ENCODE results near the gene KPNB1. TPM values are rescaled to one million over a fixed set of nuclear protein-coding genes. Genes with fewer than 3 reads are reported as not detected.

Gene KPNB1
- total and polyA plus RNA-seq, 2 experiments from 2014 or later, result 59.5 to 423 TPM

GRCh38 chr17:47620503-47621245, 29.0 kb upstream of the KPNB1 start:
- Histone ChIP-seq H3K27me3 (replicated peaks; ENCODE audit: insufficient read depth) (no peaks in the 10 kb centered on the region), H3K4me3 (peak overlapping the region; percentile 51), H3K36me3 (ENCODE audit: low read depth) (peaks cover 31% of the 10 kb centered on the region), H2AFZ (no peak overlapping the region), H3K9me2 (ENCODE audit: insufficient read depth) (no peaks in the 10 kb centered on the region), H3K4me2 (ENCODE audit: unreplicated experiment) (peak overlapping the region; percentile 70), H3K4me1 (ENCODE audit: insufficient read depth) (peaks cover 36% of the 10 kb centered on the region), H3F3A (ENCODE audit: insufficient read depth) (peaks cover 55% of the 10 kb centered on the region), H4K20me1 (ENCODE audit: insufficient read depth) (no peaks in the 10 kb centered on the region), H3K79me2 (ENCODE audit: insufficient read depth) (peaks cover 19% of the 10 kb centered on the region), H3K9me3 (ENCODE audit: low read depth) (no peaks in the 10 kb centered on the region), H3K27ac (peak overlapping the region; percentile 93), H3K9ac (peak overlapping the region; percentile 69)
- in situ Hi-C loops (cut with MboI), result no loop called here
- no peak for TF ChIP-seq EZH2 (IDR thresholded peaks at IDR 0.05; ENCODE audit: insufficient read depth, poor library complexity, severe bottlenecking)
- no peak for TF ChIP-seq EZH2phosphoT487 (IDR thresholded peaks at IDR 0.05; ENCODE audit: insufficient read depth, low read depth)
- no peak for DNase-seq
- 73 to 87% methylated on average over 3 of the region's 3 CpGs for WGBS, 2 experiments (ENCODE audit: low coverage in 1 of 2, low lambda C conversion rate in 2 of 2, missing lambda C conversion rate in 2 of 2)

- peaks cover 55% of the 10 kb centered on the region for H3F3A ChIP-seq (ENCODE audit: insufficient read depth)
- H3K27me3 ChIP-seq (replicated peaks; ENCODE audit: insufficient read depth), result no peaks in the 10 kb centered on the region
- TF ChIP-seq EZH2 (IDR thresholded peaks at IDR 0.05; ENCODE audit: insufficient read depth, poor library complexity, severe bottlenecking) (no peak), EZH2phosphoT487 (IDR thresholded peaks at IDR 0.05; ENCODE audit: insufficient read depth, low read depth) (no peak)
- peak overlapping the region; percentile 69 for H3K9ac ChIP-seq
- peak overlapping the region; percentile 51 for H3K4me3 ChIP-seq
- no peaks in the 10 kb centered on the region for H4K20me1 ChIP-seq (ENCODE audit: insufficient read depth)
- peak overlapping the region; percentile 93 for H3K27ac ChIP-seq
- peaks cover 30% of the 10 kb centered on the region for H3K36me3 ChIP-seq (ENCODE audit: low read depth)
- H2AFZ ChIP-seq, result peak overlapping the region; percentile 30; the same call in 1 of the 2 replicates
- H3K4me1 ChIP-seq (ENCODE audit: insufficient read depth), result peaks cover 36% of the 10 kb centered on the region
- H3K9me3 ChIP-seq (ENCODE audit: low read depth), result no peaks in the 10 kb centered on the region
- DNase-seq, result peak; percentile 97
- H3K79me2 ChIP-seq (ENCODE audit: insufficient read depth), result peaks cover 12% of the 10 kb centered on the region; the same call in 1 of the 2 replicates
- 6% methylated on average over 9 of the region's 9 CpGs for WGBS, 2 experiments (ENCODE audit: low coverage in 1 of 2, low lambda C conversion rate in 2 of 2, missing lambda C conversion rate in 2 of 2)
- H3K4me2 ChIP-seq (ENCODE audit: unreplicated experiment), result peak overlapping the region; percentile 70
- in situ Hi-C loops (cut with MboI), result no loop called here
- H3K9me2 ChIP-seq (ENCODE audit: insufficient read depth), result no peaks in the 10 kb centered on the region
Measured at GRCh38 chr17:47621293-47622179, 28.2 kb upstream of the KPNB1 start.

- Histone ChIP-seq H4K20me1 (ENCODE audit: insufficient read depth) (no peaks in the 10 kb centered on the region), H3F3A (ENCODE audit: insufficient read depth) (peaks cover 55% of the 10 kb centered on the region), H3K4me1 (ENCODE audit: insufficient read depth) (peaks cover 36% of the 10 kb centered on the region), H3K9me3 (ENCODE audit: low read depth) (no peaks in the 10 kb centered on the region), H3K9me2 (ENCODE audit: insufficient read depth) (no peaks in the 10 kb centered on the region), H3K9ac (peak overlapping the region; percentile 34), H2AFZ (no peak overlapping the region), H3K27ac (peak overlapping the region; percentile 93), H3K36me3 (ENCODE audit: low read depth) (peaks cover 27% of the 10 kb centered on the region), H3K4me2 (ENCODE audit: unreplicated experiment) (peak overlapping the region; percentile 70), H3K4me3 (peak overlapping the region; percentile 23; the same call in 1 of the 2 replicates), H3K27me3 (replicated peaks; ENCODE audit: insufficient read depth) (no peaks in the 10 kb centered on the region), H3K79me2 (ENCODE audit: insufficient read depth) (peaks cover 10% of the 10 kb centered on the region; the same call in 1 of the 2 replicates)
- no peak for TF ChIP-seq EZH2phosphoT487 (IDR thresholded peaks at IDR 0.05; ENCODE audit: insufficient read depth, low read depth)
- no peak for TF ChIP-seq EZH2 (IDR thresholded peaks at IDR 0.05; ENCODE audit: insufficient read depth, poor library complexity, severe bottlenecking)
- DNase-seq, result no peak
- 76 to 88% methylated on average over 2 of the region's 2 CpGs for whole genome bisulfite sequencing, 2 experiments (ENCODE audit: low coverage in 1 of 2, low lambda C conversion rate in 2 of 2, missing lambda C conversion rate in 2 of 2)
- in situ Hi-C loops (cut with MboI), result no loop called here
Measured at GRCh38 chr17:47622180-47622549, 27.6 kb upstream of the KPNB1 start.

- in situ Hi-C loops (cut with MboI), result no loop called here
- Histone ChIP-seq H3K4me1 (ENCODE audit: insufficient read depth) (peaks cover 36% of the 10 kb centered on the region), H4K20me1 (ENCODE audit: insufficient read depth) (no peaks in the 10 kb centered on the region), H3K27ac (no peak overlapping the region), H3K9me3 (ENCODE audit: low read depth) (no peaks in the 10 kb centered on the region), H3F3A (ENCODE audit: insufficient read depth) (peaks cover 35% of the 10 kb centered on the region), H3K4me3 (no peak overlapping the region), H3K4me2 (ENCODE audit: unreplicated experiment) (no peak overlapping the region), H3K27me3 (replicated peaks; ENCODE audit: insufficient read depth) (no peaks in the 10 kb centered on the region), H3K36me3 (ENCODE audit: low read depth) (peaks cover 8% of the 10 kb centered on the region), H2AFZ (no peak overlapping the region), H3K9ac (no peak overlapping the region), H3K9me2 (ENCODE audit: insufficient read depth) (no peaks in the 10 kb centered on the region), H3K79me2 (ENCODE audit: insufficient read depth) (0 out of 2 replicates have a peak, but pooled peaks cover 2% of the 10 kb centered on the region)
- no peak for TF ChIP-seq EZH2 (IDR thresholded peaks at IDR 0.05; ENCODE audit: insufficient read depth, poor library complexity, severe bottlenecking)
- no peak for TF ChIP-seq EZH2phosphoT487 (IDR thresholded peaks at IDR 0.05; ENCODE audit: insufficient read depth, low read depth)
- WGBS, 2 experiments (ENCODE audit: low coverage in 1 of 2, low lambda C conversion rate in 2 of 2, missing lambda C conversion rate in 2 of 2), result 0% methylated on average over 1 of the region's 1 CpG
- DNase-seq, result no peak
Measured at GRCh38 chr17:47624727-47625068, 25.0 kb upstream of the KPNB1 start.
